K562 treated with DMSO at 1 percent for 24 hours (cell line): ENCODE data around the gene EP400. TPM values are rescaled to one million over a fixed set of nuclear protein-coding genes. Genes with fewer than 3 reads are reported as not detected.

ENCODE experiments used
- total RNA-seq: library from RNA; unstranded; fragments of 300-600 nt; gene quantifications from 2 replicates; pipeline ENCODE4 v1.2.3, GENCODE V29; 2022; ENCODE audit warnings: low read depth; ENCODE audit not compliant: insufficient read depth

EP400 gene
- 37.1 and 39.7 TPM in 2 replicates for total RNA-seq

GRCh38 chr12:131949431-131950181 is at the start of gene EP400:
TSS of gene EP400 (plus strand) at chr12:131949942. CDS start at chr12:131960620, 10,678 bp downstream.

GRCh38 chr12:131928711-131929580 is 20.8 kb upstream of the EP400 start, which contains the start of gene PUS1:
TSS of gene PUS1 (plus strand) at chr12:131929276. CDS start at chr12:131929723, 447 bp downstream.

Other genes with a start within 250 kb of the EP400 start
- 30.8 and 34.1 TPM in 2 replicates for gene SFSWAP, start 238.9 kb upstream of the EP400 start, total RNA-seq
- 8.7 and 10.6 TPM in 2 replicates for gene MMP17, start 121.5 kb upstream of the EP400 start, total RNA-seq
- gene ULK1, start 55.3 kb upstream of the EP400 start, total RNA-seq: 58.3 and 59.0 TPM in 2 replicates
- gene PUS1, start 20.7 kb upstream of the EP400 start, total RNA-seq: 27.0 and 29.7 TPM in 2 replicates
- gene DDX51, start 194.4 kb downstream of the EP400 start, total RNA-seq: 7.8 and 8.8 TPM in 2 replicates
- 54.2 and 57.3 TPM in 2 replicates for gene NOC4L, start 194.5 kb downstream of the EP400 start, total RNA-seq